Vagina (tissue), 2 donors: ENCODE data around the gene B9D2. TPM values are rescaled to one million over a fixed set of nuclear protein-coding genes. Genes with fewer than 3 reads are reported as not detected.
A peak's percentile ranks its signal among the peaks of the same experiment; 100 is the strongest.

Experiments used
- DNase-seq, 2 donors: peaks; one replicate each; pipeline ENCODE4 v3.0.0-alpha.2; 2017; ENCODE audit errors: extremely low spot score in 2 of 2
- H3K27ac ChIP-seq: fragments of 200-600 bp; sonication (generic); one replicate; pipeline ENCODE4 v1.5.1; 2019
- H3K27me3 ChIP-seq: fragments of 200-600 bp; sonication (generic); one replicate; pipeline ENCODE4 v1.5.1; 2019
- H3K36me3 ChIP-seq, 2 donors: fragments of 200-600 bp; sonication (generic); one replicate each; pipeline ENCODE4 v1.5.1; 2017 to 2019
- H3K4me1 ChIP-seq: fragments of 200-600 bp; sonication (generic); one replicate; pipeline ENCODE4 v1.5.1; 2019
- H3K4me3 ChIP-seq, 2 donors: fragments of 200-600 bp; sonication (generic); 1 replicate in 1 of 2; 2 replicates in 1 of 2; pipeline ENCODE4 v1.5.1; 2016 to 2019
- H3K9me3 ChIP-seq: fragments of 200-600 bp; sonication (generic); one replicate; pipeline ENCODE4 v1.5.1; 2019
- CTCF ChIP-seq, 3 experiments: fragments of 450-650 bp in 2 of 3; fragments of 200-600 bp in 1 of 3; sonication (generic) in 1 of 3; IDR thresholded peaks; one replicate each; pipeline ENCODE4 v1.5.1; 2017 to 2019; ENCODE audit warnings: antibody characterized with exemption in 3 of 3, mild to moderate bottlenecking in 2 of 3, moderate library complexity in 2 of 3
- POLR2A ChIP-seq, 2 donors: fragments of 450-650 bp; IDR thresholded peaks; one replicate each; pipeline ENCODE4 v1.6.1; 2017; ENCODE audit warnings: antibody characterized with exemption in 2 of 2, mild to moderate bottlenecking in 2 of 2, moderate library complexity in 2 of 2
- POLR2AphosphoS5 ChIP-seq, 2 donors: sonication (generic); formaldehyde crosslinking; IDR thresholded peaks; one replicate each; pipeline ENCODE4 v1.9.0; 2017; ENCODE audit warnings: antibody characterized with exemption in 2 of 2, mild to moderate bottlenecking in 2 of 2, low read depth in 1 of 2; ENCODE audit not compliant: insufficient read depth in 1 of 2
- intact Hi-C: fragments of 100-400 bp; cut with DNase I; formaldehyde crosslinking; loops from one replicate; pipeline ENCODE4 v1.15.1; 2023
- total RNA-seq: library from RNA; depleted of rRNA; stranded (reverse); fragments of >200 nt; gene quantifications from one replicate; pipeline ENCODE4 v1.2.3, GENCODE V29; 2016

B9D2 gene
- total RNA-seq, result not detected

- TF ChIP-seq CTCF (IDR thresholded peaks at IDR 0.05) (peak in 1 of 3 experiments; percentile 2), POLR2AphosphoS5 (IDR thresholded peaks at IDR 0.05; ENCODE audit: insufficient read depth in 1 of 2, low read depth in 1 of 2) (peak; percentile 95 to 97), POLR2A (IDR thresholded peaks at IDR 0.05) (peak in 1 of 2 donors; percentile 33)
- Histone ChIP-seq H3K36me3 (no peaks in the 10 kb centered on the region), H3K4me3 (peak within 1 kb of the TSS; percentile 60 to 86), H3K27ac (peak within 1 kb of the TSS; percentile 97), H3K27me3 (no peaks in the 10 kb centered on the region), H3K4me1 (peaks cover 23% of the 10 kb centered on the region), H3K9me3 (no peaks in the 10 kb centered on the region)
- intact Hi-C loops, result no loop called here
- peak in 1 of 2 donors; percentile 98 for DNase-seq
These were observed at the start of gene B9D2 for GRCh38 chr19:41363753-41364523. Gene B9D2 (minus strand): TSS chr19:41364149. CDS start chr19:41363519, 630 bp downstream.

- peaks cover 0 to 59% of the 10 kb centered on the region in 2 donors for H3K36me3 ChIP-seq
- TF ChIP-seq POLR2AphosphoS5 (IDR thresholded peaks at IDR 0.05; ENCODE audit: insufficient read depth in 1 of 2, low read depth in 1 of 2) (no peak), POLR2A (IDR thresholded peaks at IDR 0.05) (no peak), CTCF (IDR thresholded peaks at IDR 0.05) (no peak)
These were observed 49.0 kb upstream of the B9D2 start for GRCh38 chr19:41412953-41413352.

DNA sequence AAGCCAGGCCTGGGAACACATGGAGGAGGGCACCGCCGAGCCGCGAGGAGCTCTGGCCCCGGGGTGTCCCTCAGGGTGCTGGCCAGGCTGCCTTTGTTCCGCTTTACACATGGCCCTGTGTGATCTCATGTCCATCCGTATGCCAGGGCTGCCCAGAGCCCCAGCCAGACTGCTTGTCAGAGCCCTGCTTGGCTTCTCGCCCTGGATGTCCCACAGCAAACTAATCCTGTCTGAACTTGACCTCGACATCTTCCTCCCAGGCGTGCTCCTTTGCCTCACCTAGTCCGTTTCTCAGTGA, 48.0 kb upstream of the B9D2 start:
- peak overlapping the region; percentile 61 for H3K27ac ChIP-seq

More at GRCh38 chr19:41412953-41413352, 49.0 kb upstream of the B9D2 start:
- Histone ChIP-seq H3K4me3 (no peak overlapping the region), H3K27ac (no peak overlapping the region), H3K27me3 (no peaks in the 10 kb centered on the region), H3K4me1 (peaks cover 21% of the 10 kb centered on the region), H3K9me3 (no peaks in the 10 kb centered on the region)
- intact Hi-C loops, result no loop called here
- DNase-seq, result no peak

DNA sequence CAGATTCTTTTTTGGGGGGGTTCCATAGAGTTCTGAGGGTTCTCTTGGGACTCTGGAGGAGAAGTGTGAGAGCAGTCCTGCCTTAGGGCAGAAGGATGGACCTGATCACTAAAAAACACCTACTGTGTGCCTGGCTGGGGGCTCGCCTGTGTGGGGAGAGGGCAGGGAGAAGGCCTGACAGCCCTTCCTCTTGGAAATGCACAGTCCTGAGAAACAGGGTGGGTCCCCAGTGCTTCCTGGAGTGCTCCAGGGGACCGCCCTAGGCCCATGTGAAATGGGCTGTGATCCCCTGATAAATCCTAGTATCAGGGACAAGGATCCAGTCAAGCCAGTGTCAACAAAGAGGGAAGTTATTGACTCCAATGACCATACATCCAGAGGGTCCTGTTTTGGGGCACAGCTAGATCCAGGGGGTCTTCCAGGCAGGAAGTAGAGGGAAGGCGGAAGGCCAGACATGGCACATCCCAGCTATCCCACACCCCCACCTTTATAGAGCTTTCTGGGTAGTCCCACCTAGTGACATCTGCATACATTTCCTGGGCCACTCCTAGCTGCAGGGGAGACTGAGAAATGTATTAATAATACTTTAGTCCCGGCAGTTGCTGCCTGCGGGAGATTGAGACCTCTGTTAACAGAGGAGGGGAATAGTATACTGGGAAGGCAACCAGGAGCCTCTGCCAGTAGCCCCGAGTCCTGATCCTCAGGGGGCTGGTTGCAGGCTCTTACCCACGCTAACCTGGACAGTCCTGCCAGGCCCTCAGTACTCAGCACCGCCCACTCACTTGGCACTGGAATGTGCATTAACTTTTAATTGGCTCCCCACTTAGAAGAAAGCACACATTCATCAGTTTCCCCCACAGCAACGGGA, 47.4 kb upstream of the B9D2 start:
- Histone ChIP-seq H3K4me1 (peaks cover 21% of the 10 kb centered on the region), H3K9me3 (no peaks in the 10 kb centered on the region), H3K27me3 (no peaks in the 10 kb centered on the region), H3K4me3 (no peak overlapping the region), H3K27ac (peak overlapping the region; percentile 61), H3K36me3 (peaks cover 0 to 48% of the 10 kb centered on the region in 2 donors)
- DNase-seq, result no peak
- intact Hi-C loops, result no loop called here
- TF ChIP-seq POLR2AphosphoS5 (IDR thresholded peaks at IDR 0.05; ENCODE audit: insufficient read depth in 1 of 2, low read depth in 1 of 2) (no peak), POLR2A (IDR thresholded peaks at IDR 0.05) (no peak), CTCF (IDR thresholded peaks at IDR 0.05) (no peak)

More for the DNA sequence above, 48.0 kb upstream of the B9D2 start:
- intact Hi-C loops, result no loop called here
- no peak for DNase-seq
- Histone ChIP-seq H3K4me1 (peaks cover 21% of the 10 kb centered on the region), H3K36me3 (peaks cover 0 to 54% of the 10 kb centered on the region in 2 donors), H3K9me3 (no peaks in the 10 kb centered on the region), H3K27me3 (no peaks in the 10 kb centered on the region), H3K4me3 (no peak overlapping the region)
- no peak for TF ChIP-seq POLR2AphosphoS5 (IDR thresholded peaks at IDR 0.05; ENCODE audit: insufficient read depth in 1 of 2, low read depth in 1 of 2)
- TF ChIP-seq POLR2A (IDR thresholded peaks at IDR 0.05), result no peak
- no peak for TF ChIP-seq CTCF (IDR thresholded peaks at IDR 0.05)
